Measurements from ENCODE around the gene TTC39B. TPM values are rescaled to one million over a fixed set of nuclear protein-coding genes. Genes with fewer than 3 reads are reported as not detected.
A peak's percentile ranks its signal among the peaks of the same experiment; 100 is the strongest.

Gene TTC39B
- total and polyA plus RNA-seq, 5 donors = 1.00 to 3.8 (median 3.2) TPM

DNA sequence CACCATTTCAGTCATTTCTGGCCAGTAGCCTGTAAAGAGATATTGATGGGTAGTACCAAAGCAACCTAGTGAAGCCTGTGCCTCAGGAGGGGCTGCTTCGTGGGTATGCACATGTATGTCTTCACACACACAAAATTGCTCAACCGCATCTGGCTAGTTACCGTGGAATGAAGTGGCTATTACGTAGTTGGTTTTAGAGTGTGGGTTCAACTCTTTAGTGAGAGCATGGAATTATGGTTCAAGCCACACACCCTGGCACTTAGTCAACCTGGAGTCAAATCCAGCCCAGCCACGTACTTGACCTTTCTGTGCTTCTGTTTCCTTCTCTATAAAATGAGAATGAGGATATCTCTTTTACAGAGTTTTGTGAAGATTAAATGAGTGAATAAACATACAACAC, 174.9 kb downstream of the TTC39B start:
- no peaks in the 10 kb centered on the region for H3K27me3 ChIP-seq (ENCODE audit: control insufficient read depth, insufficient read depth)
- 59% methylated on average over 5 of the region's 5 CpGs for WGBS
- ATAC-seq = peak in 1 of 2 donors; percentile 38
- no peaks in the 10 kb centered on the region for H3K4me1 ChIP-seq (ENCODE audit: control insufficient read depth, insufficient read depth, low read length)
- H3K27ac ChIP-seq (ENCODE audit: low read length) = no peak overlapping the region
- DNase-seq = no peak
- no peaks in the 10 kb centered on the region for H3K9me3 ChIP-seq (ENCODE audit: control insufficient read depth, low read length)
- no peak overlapping the region for H3K4me3 ChIP-seq (ENCODE audit: low read length)
- intact Hi-C loops (cut with DNase I) = no loop called here

DNA sequence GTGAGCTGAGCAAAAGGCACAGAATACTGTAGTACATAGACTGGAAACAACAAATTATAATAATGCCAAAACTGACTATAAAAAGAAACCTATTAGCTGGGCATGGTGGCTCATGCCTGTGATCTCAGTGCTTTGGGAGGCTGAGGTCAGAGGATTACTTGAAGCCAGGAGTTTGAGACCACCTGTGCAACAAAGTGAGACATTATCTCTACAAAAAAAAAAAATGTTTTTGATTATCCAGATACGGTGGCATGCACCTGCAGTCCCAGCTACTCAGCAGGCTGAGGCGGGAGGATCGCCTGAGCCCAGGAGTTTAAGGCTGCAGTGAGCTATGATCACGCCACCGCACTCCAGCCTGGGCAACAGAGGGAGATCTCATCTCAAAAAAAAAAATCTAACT, 175.9 kb downstream of the TTC39B start:
- Histone ChIP-seq H3K27me3 (ENCODE audit: control insufficient read depth, insufficient read depth) (no peaks in the 10 kb centered on the region), H3K4me3 (ENCODE audit: low read length) (no peak overlapping the region), H3K9me3 (ENCODE audit: control insufficient read depth, low read length) (no peaks in the 10 kb centered on the region), H3K27ac (ENCODE audit: low read length) (no peak overlapping the region), H3K4me1 (ENCODE audit: control insufficient read depth, insufficient read depth, low read length) (no peaks in the 10 kb centered on the region)
- ATAC-seq = no peak
- intact Hi-C loops (cut with DNase I) = no loop called here
- DNase-seq = no peak
- WGBS = 84% methylated on average over 5 of the region's 5 CpGs

DNA sequence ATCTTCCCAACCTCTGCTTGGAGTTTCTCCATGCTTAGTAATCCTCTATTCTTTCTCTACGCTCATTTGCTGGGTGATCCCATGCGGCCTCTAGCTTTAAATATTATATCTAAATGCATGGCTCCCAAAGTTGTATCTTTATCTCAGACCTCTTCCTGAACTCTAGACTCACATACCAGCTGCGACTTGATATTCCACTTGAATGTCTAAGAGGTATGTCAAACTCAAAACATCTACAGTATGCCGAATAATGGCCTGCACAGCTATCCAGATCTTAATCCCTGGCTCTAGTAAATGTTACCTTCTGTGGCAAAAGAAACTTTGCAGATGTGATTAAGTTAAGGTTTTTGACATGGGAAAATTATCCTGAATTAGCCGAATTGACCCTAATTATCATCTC, 179.2 kb downstream of the TTC39B start:
- H3K4me3 ChIP-seq (ENCODE audit: low read length) = no peak overlapping the region
- ATAC-seq (no peak), DNase-seq (no peak)
- intact Hi-C loops (cut with DNase I) = no loop called here
- H3K27ac ChIP-seq (ENCODE audit: low read length) = no peak overlapping the region
- H3K4me1 ChIP-seq (ENCODE audit: control insufficient read depth, insufficient read depth, low read length) = no peaks in the 10 kb centered on the region
- WGBS = 59% methylated on average over 5 of the region's 5 CpGs
- no peaks in the 10 kb centered on the region for H3K27me3 ChIP-seq (ENCODE audit: control insufficient read depth, insufficient read depth)
- no peaks in the 10 kb centered on the region for H3K9me3 ChIP-seq (ENCODE audit: control insufficient read depth, low read length)

DNA sequence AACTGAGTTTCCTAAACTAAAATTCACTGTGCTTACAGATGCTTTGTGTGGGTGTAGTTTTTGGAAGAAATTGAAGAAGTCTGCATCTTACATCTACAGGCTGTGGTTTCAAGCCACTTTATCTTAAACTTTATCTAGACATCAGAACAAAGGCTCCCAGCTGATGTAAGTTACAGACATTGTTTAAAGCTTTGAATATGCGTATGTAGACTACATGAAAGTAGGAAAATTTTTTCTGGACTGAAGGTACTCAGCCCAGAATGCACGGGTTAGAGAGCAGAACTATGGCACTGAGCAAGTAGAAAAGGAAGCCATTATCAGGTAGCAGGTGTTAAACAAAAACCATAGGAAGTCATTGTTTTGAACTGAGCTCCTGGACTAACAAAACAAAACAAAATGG, 185.4 kb downstream of the TTC39B start:
- no peak for ATAC-seq
- no peak overlapping the region for H3K27ac ChIP-seq (ENCODE audit: low read length)
- intact Hi-C loops (cut with DNase I) = no loop called here
- WGBS = 64% methylated on average over 2 of the region's 2 CpGs
- H3K9me3 ChIP-seq (ENCODE audit: control insufficient read depth, low read length) = no peaks in the 10 kb centered on the region
- H3K4me1 ChIP-seq (ENCODE audit: control insufficient read depth, insufficient read depth, low read length) = no peaks in the 10 kb centered on the region
- no peak for DNase-seq
- H3K4me3 ChIP-seq (ENCODE audit: low read length) = no peak overlapping the region
- no peaks in the 10 kb centered on the region for H3K27me3 ChIP-seq (ENCODE audit: control insufficient read depth, insufficient read depth)

DNA sequence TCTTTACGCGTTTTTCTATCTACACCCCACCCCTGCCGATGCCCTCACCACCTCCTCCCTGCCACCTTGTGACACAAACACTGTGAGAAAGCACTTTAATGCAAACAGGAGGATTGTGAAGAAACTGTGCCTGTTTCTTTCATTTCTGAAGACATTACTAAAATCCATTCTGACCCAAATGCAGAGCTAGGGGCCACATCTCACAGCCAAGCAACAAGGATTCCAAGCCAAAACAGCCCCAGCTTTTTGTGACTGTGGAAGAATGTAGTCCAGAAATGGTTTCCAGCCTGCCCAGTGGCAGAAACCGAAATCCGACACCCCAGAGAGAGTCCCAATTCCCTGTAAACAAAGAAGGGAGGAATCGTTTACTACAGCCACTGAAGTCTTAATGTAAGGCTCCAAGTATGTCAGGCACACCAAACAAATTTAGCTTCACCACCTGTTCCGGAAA, 190.9 kb downstream of the TTC39B start:
- Histone ChIP-seq H3K27ac (ENCODE audit: low read length) (no peak overlapping the region), H3K4me3 (ENCODE audit: low read length) (no peak overlapping the region), H3K9me3 (ENCODE audit: control insufficient read depth, low read length) (no peaks in the 10 kb centered on the region), H3K4me1 (ENCODE audit: control insufficient read depth, insufficient read depth, low read length) (no peaks in the 10 kb centered on the region), H3K27me3 (ENCODE audit: control insufficient read depth, insufficient read depth) (no peaks in the 10 kb centered on the region)
- peak in 1 of 2 donors; percentile 33 for ATAC-seq
- intact Hi-C loops (cut with DNase I) = no loop called here
- WGBS = 36% methylated on average over 7 of the region's 7 CpGs
- no peak for DNase-seq

DNA sequence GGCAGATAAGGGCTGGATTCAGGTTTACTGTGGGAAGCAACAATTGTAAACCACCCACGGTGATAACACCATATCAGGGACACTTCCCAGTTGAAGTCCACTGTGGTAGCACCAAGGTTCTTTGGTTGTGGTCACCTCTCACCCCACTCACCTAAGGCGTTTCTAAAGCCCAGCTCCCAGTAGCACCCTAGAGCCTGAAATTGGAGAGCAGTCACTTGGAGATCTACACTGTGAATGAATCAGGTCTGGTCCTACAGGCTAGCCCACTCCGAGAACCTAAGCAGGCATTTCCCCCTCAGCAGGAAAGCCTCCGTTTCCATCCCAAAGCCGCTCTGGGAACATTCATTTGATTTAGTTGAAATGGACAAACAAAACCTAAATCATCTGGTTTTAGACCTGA, 191.3 kb downstream of the TTC39B start:
- no peak for DNase-seq
- Histone ChIP-seq H3K27me3 (ENCODE audit: control insufficient read depth, insufficient read depth) (no peaks in the 10 kb centered on the region), H3K4me1 (ENCODE audit: control insufficient read depth, insufficient read depth, low read length) (no peaks in the 10 kb centered on the region), H3K9me3 (ENCODE audit: control insufficient read depth, low read length) (no peaks in the 10 kb centered on the region), H3K27ac (ENCODE audit: low read length) (no peak overlapping the region), H3K4me3 (ENCODE audit: low read length) (no peak overlapping the region)
- WGBS = 70% methylated on average over 5 of the region's 5 CpGs
- intact Hi-C loops (cut with DNase I) = no loop called here
- no peak for ATAC-seq

DNA sequence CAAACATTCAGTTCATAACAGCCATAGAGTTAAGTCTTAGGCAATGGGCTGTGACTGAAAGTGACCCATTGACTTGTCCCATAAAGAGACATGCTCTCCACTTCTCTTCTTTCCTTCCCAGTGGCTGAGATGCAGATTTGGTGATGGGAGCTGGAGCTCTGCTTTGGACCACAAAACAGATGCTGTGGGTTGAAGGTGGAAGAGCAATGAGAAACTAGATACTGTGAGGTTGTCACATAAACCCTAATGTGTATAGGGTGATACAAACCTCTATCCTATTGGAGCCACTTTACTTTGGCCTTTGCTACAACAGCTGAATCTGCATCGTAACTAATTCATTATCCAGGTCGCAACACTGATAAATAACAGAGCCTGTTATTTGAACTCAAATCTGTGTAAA, 192.0 kb downstream of the TTC39B start:
- Histone ChIP-seq H3K9me3 (ENCODE audit: control insufficient read depth, low read length) (no peaks in the 10 kb centered on the region), H3K4me1 (ENCODE audit: control insufficient read depth, insufficient read depth, low read length) (no peaks in the 10 kb centered on the region), H3K4me3 (ENCODE audit: low read length) (no peak overlapping the region), H3K27ac (ENCODE audit: low read length) (no peak overlapping the region), H3K27me3 (ENCODE audit: control insufficient read depth, insufficient read depth) (no peaks in the 10 kb centered on the region)
- DNase-seq = no peak
- ATAC-seq = no peak
- intact Hi-C loops (cut with DNase I) = no loop called here
- 81% methylated on average over 2 of the region's 2 CpGs for WGBS

Other genes with a start within 250 kb of the TTC39B start
- gene SNAPC3, start 115.7 kb upstream of the TTC39B start, total RNA-seq = 10 to 100 TPM; 22.4 to 29.6 (median 26.7) TPM
- 15.4 TPM for gene SNAPC3, start 115.7 kb upstream of the TTC39B start, polyA plus RNA-seq
- gene PSIP1, start 203.8 kb upstream of the TTC39B start, total RNA-seq = 10 to 100 TPM; 21.7 to 39.5 (median 36.4) TPM
- 28.6 TPM for gene PSIP1, start 203.8 kb upstream of the TTC39B start, polyA plus RNA-seq
- gene CCDC171, start 245.8 kb upstream of the TTC39B start, total RNA-seq = 1 to 10 TPM; 1.9 to 3.4 (median 2.9) TPM
- gene CCDC171, start 245.8 kb upstream of the TTC39B start, polyA plus RNA-seq = 0.61 TPM